T-helper 2 cell treated with Interferon-gamma antibody and Interleukin-4, amounts not matched to agents 5 μg/mL and 100 μg/mL, for 36 hours (primary cell): ENCODE data around the gene POGLUT2.
A peak's percentile ranks its signal among the peaks of the same experiment; 100 is the strongest.
"Not testable (repeated sequence)": the region's sequence is repeated elsewhere in the genome, so short reads cannot be mapped to it uniquely, and the experiment has no call there.

Source experiments
- DNase-seq: peaks from one replicate; pipeline ENCODE4 v3.0.0; 2021; ENCODE audit warnings: low spot score
- H3K27ac Mint-ChIP-seq: one replicate; pipeline ENCODE4 v1.8.0; 2021; ENCODE audit warnings: mild to moderate bottlenecking, mixed read lengths
- H3K27me3 Mint-ChIP-seq: one replicate; pipeline ENCODE4 v1.8.0; 2021; ENCODE audit warnings: low read depth, mixed read lengths
- H3K36me3 Mint-ChIP-seq: one replicate; pipeline ENCODE4 v1.8.0; 2021; ENCODE audit warnings: low read depth, mixed read lengths
- H3K4me1 Mint-ChIP-seq: one replicate; pipeline ENCODE4 v1.8.0; 2021; ENCODE audit warnings: low read depth, mixed read lengths
- H3K4me3 Mint-ChIP-seq: one replicate; pipeline ENCODE4 v1.8.0; 2022; ENCODE audit warnings: mild to moderate bottlenecking, moderate library complexity, mixed read lengths
- H3K9me3 Mint-ChIP-seq: one replicate; pipeline ENCODE4 v1.8.0; 2021; ENCODE audit warnings: mixed read lengths

Gene POGLUT2

GRCh38 chr13:102788683-102789082 is 10.1 kb downstream of the POGLUT2 start:
- H3K4me1 Mint-ChIP-seq = peaks cover 6% of the 10 kb centered on the region
- H3K36me3 Mint-ChIP-seq = peaks cover 58% of the 10 kb centered on the region
- H3K4me3 Mint-ChIP-seq = no peak overlapping the region
- DNase-seq = no peak
- no peaks in the 10 kb centered on the region for H3K27me3 Mint-ChIP-seq
- H3K27ac Mint-ChIP-seq = no peak overlapping the region
- H3K9me3 Mint-ChIP-seq = no peaks in the 10 kb centered on the region

GRCh38 chr13:102784483-102784882 is 14.3 kb downstream of the POGLUT2 start:
- DNase-seq = no peak
- peaks cover 70% of the 10 kb centered on the region for H3K36me3 Mint-ChIP-seq
- H3K4me1 Mint-ChIP-seq = peaks cover 27% of the 10 kb centered on the region
- no peak overlapping the region for H3K4me3 Mint-ChIP-seq
- no peaks in the 10 kb centered on the region for H3K27me3 Mint-ChIP-seq
- H3K27ac Mint-ChIP-seq = no peak overlapping the region
- peaks cover 22% of the 10 kb centered on the region for H3K9me3 Mint-ChIP-seq

- Mint-ChIP-seq H3K27ac (peak overlapping the region; percentile 98), H3K4me1 (peaks cover 42% of the 10 kb centered on the region), H3K9me3 (peaks cover 27% of the 10 kb centered on the region), H3K4me3 (no peak overlapping the region), H3K27me3 (no peaks in the 10 kb centered on the region), H3K36me3 (peaks cover 55% of the 10 kb centered on the region)
- DNase-seq = no peak
These were observed 17.2 kb downstream of the POGLUT2 start for GRCh38 chr13:102781591-102781990.

- H3K9me3 Mint-ChIP-seq = peaks cover 27% of the 10 kb centered on the region
- not testable (repeated sequence) for DNase-seq
- H3K36me3 Mint-ChIP-seq = peaks cover 46% of the 10 kb centered on the region
These were observed 18.1 kb downstream of the POGLUT2 start for GRCh38 chr13:102780656-102781055.

GRCh38 chr13:102779436-102780159 is 19.2 kb downstream of the POGLUT2 start:
- Mint-ChIP-seq H3K36me3 (peaks cover 40% of the 10 kb centered on the region), H3K27ac (peak overlapping the region; percentile 98), H3K4me3 (peak overlapping the region; percentile 77), H3K27me3 (no peaks in the 10 kb centered on the region), H3K4me1 (peaks cover 54% of the 10 kb centered on the region), H3K9me3 (peaks cover 27% of the 10 kb centered on the region)
- peak; percentile 76 for DNase-seq

More at GRCh38 chr13:102780656-102781055, 18.1 kb downstream of the POGLUT2 start:
- Mint-ChIP-seq H3K4me1 (peaks cover 47% of the 10 kb centered on the region), H3K27ac (peak overlapping the region; percentile 98), H3K4me3 (peak overlapping the region; percentile 77)
- H3K27me3 Mint-ChIP-seq = not testable (repeated sequence)

- H3K27me3 Mint-ChIP-seq = no peaks in the 10 kb centered on the region
- peaks cover 32% of the 10 kb centered on the region for H3K36me3 Mint-ChIP-seq
- peaks cover 61% of the 10 kb centered on the region for H3K4me1 Mint-ChIP-seq
- peaks cover 25% of the 10 kb centered on the region for H3K9me3 Mint-ChIP-seq
- DNase-seq = no peak
- H3K4me3 Mint-ChIP-seq = no peak overlapping the region
- H3K27ac Mint-ChIP-seq = no peak overlapping the region
These were observed 21.0 kb downstream of the POGLUT2 start for GRCh38 chr13:102777736-102778135.

GRCh38 chr13:102776271-102776670 is 22.5 kb downstream of the POGLUT2 start:
- H3K9me3 Mint-ChIP-seq = peaks cover 14% of the 10 kb centered on the region
- H3K27me3 Mint-ChIP-seq = no peaks in the 10 kb centered on the region
- no peak overlapping the region for H3K4me3 Mint-ChIP-seq
- H3K27ac Mint-ChIP-seq = no peak overlapping the region
- DNase-seq = no peak
- peaks cover 27% of the 10 kb centered on the region for H3K36me3 Mint-ChIP-seq
- H3K4me1 Mint-ChIP-seq = peaks cover 67% of the 10 kb centered on the region

- peaks cover 65% of the 10 kb centered on the region for H3K4me1 Mint-ChIP-seq
- H3K27me3 Mint-ChIP-seq = no peaks in the 10 kb centered on the region
- peaks cover 29% of the 10 kb centered on the region for H3K36me3 Mint-ChIP-seq
- no peak for DNase-seq
- peak overlapping the region; percentile 93 for H3K27ac Mint-ChIP-seq
- H3K9me3 Mint-ChIP-seq = peaks cover 5% of the 10 kb centered on the region
- H3K4me3 Mint-ChIP-seq = peak overlapping the region; percentile 94
These were observed 23.9 kb downstream of the POGLUT2 start for GRCh38 chr13:102774591-102775520.

GRCh38 chr13:102774214-102774568 is 24.6 kb downstream of the POGLUT2 start:
- H3K27me3 Mint-ChIP-seq = no peaks in the 10 kb centered on the region
- H3K4me1 Mint-ChIP-seq = peaks cover 61% of the 10 kb centered on the region
- H3K27ac Mint-ChIP-seq = peak overlapping the region; percentile 93
- peaks cover 31% of the 10 kb centered on the region for H3K36me3 Mint-ChIP-seq
- peak overlapping the region; percentile 94 for H3K4me3 Mint-ChIP-seq
- peaks cover 5% of the 10 kb centered on the region for H3K9me3 Mint-ChIP-seq
- DNase-seq = no peak

GRCh38 chr13:102773441-102774213 is 25.1 kb downstream of the POGLUT2 start, which contains the start of gene TEX30:
Gene TEX30, minus strand, starts transcription at chr13:102773786. Its CDS starts 3,760 bp downstream, at chr13:102770026.
- no peaks in the 10 kb centered on the region for H3K27me3 Mint-ChIP-seq
- H3K9me3 Mint-ChIP-seq = peaks cover 5% of the 10 kb centered on the region
- H3K4me3 Mint-ChIP-seq = peak within 1 kb of the TSS; percentile 94
- peaks cover 55% of the 10 kb centered on the region for H3K4me1 Mint-ChIP-seq
- peak; percentile 92 for DNase-seq
- H3K36me3 Mint-ChIP-seq = peaks cover 31% of the 10 kb centered on the region
- H3K27ac Mint-ChIP-seq = peak within 1 kb of the TSS; percentile 93

GRCh38 chr13:102772042-102772425 is 26.7 kb downstream of the POGLUT2 start:
- Mint-ChIP-seq H3K4me1 (peaks cover 52% of the 10 kb centered on the region), H3K9me3 (no peaks in the 10 kb centered on the region), H3K36me3 (peaks cover 37% of the 10 kb centered on the region), H3K27me3 (no peaks in the 10 kb centered on the region), H3K27ac (peak overlapping the region; percentile 41), H3K4me3 (peak overlapping the region; percentile 94)
- no peak for DNase-seq

- DNase-seq = no peak
- Mint-ChIP-seq H3K27ac (peak overlapping the region; percentile 56), H3K4me3 (peak overlapping the region; percentile 94), H3K36me3 (peaks cover 43% of the 10 kb centered on the region), H3K27me3 (no peaks in the 10 kb centered on the region), H3K9me3 (no peaks in the 10 kb centered on the region), H3K4me1 (peaks cover 50% of the 10 kb centered on the region)
These were observed 27.3 kb downstream of the POGLUT2 start for GRCh38 chr13:102771298-102772041.

- H3K36me3 Mint-ChIP-seq = peaks cover 51% of the 10 kb centered on the region
- peak overlapping the region; percentile 94 for H3K4me3 Mint-ChIP-seq
- no peak overlapping the region for H3K27ac Mint-ChIP-seq
- no peaks in the 10 kb centered on the region for H3K27me3 Mint-ChIP-seq
- no peaks in the 10 kb centered on the region for H3K9me3 Mint-ChIP-seq
- peaks cover 46% of the 10 kb centered on the region for H3K4me1 Mint-ChIP-seq
- DNase-seq = no peak
These were observed 28.3 kb downstream of the POGLUT2 start for GRCh38 chr13:102770435-102770834.
